GM18909 (cell line): Measurements from ENCODE around the gene MAP2K5.
A peak's percentile ranks its signal among the peaks of the same experiment; 100 is the strongest.

Experiments
- ATAC-seq: cut with Tn5 transposase; IDR thresholded peaks from one replicate; pipeline ENCODE4 v1.9.1; 2021; ENCODE audit warnings: mild to moderate bottlenecking; ENCODE audit not compliant: unreplicated experiment, poor library complexity

MAP2K5 gene

GRCh38 chr15:67775250-67775649 is 232.7 kb downstream of the MAP2K5 start:
- ATAC-seq: no peak

- no peak for ATAC-seq
These were observed 233.5 kb downstream of the MAP2K5 start for GRCh38 chr15:67775998-67776397.

GRCh38 chr15:67776600-67776999 is 234.1 kb downstream of the MAP2K5 start:
- ATAC-seq: no peak

- ATAC-seq: no peak
These were observed 234.6 kb downstream of the MAP2K5 start for GRCh38 chr15:67777071-67777470.

- ATAC-seq: no peak
These were observed 235.3 kb downstream of the MAP2K5 start for GRCh38 chr15:67777773-67778172.

GRCh38 chr15:67778968-67779548 is 236.6 kb downstream of the MAP2K5 start:
- no peak for ATAC-seq

GRCh38 chr15:67779549-67780111 is 237.1 kb downstream of the MAP2K5 start:
- no peak for ATAC-seq

- ATAC-seq: no peak
These were observed 238.6 kb downstream of the MAP2K5 start for GRCh38 chr15:67781061-67781460.

GRCh38 chr15:67781907-67782690 is 239.6 kb downstream of the MAP2K5 start:
- no peak for ATAC-seq

GRCh38 chr15:67782691-67782991 is 240.1 kb downstream of the MAP2K5 start:
- ATAC-seq: no peak

GRCh38 chr15:67783303-67783702 is 240.8 kb downstream of the MAP2K5 start:
- ATAC-seq: peak; percentile 52

GRCh38 chr15:67784090-67784781 is 241.7 kb downstream of the MAP2K5 start:
- peak; percentile 85 for ATAC-seq

- peak; percentile 6 for ATAC-seq
These were observed 242.4 kb downstream of the MAP2K5 start for GRCh38 chr15:67784856-67785430.

GRCh38 chr15:67785431-67785830 is 242.9 kb downstream of the MAP2K5 start:
- no peak for ATAC-seq

- ATAC-seq: no peak
These were observed 244.1 kb downstream of the MAP2K5 start for GRCh38 chr15:67786646-67787045.

GRCh38 chr15:67788986-67789385 is 246.5 kb downstream of the MAP2K5 start:
- no peak for ATAC-seq

- ATAC-seq: no peak
These were observed 248.3 kb downstream of the MAP2K5 start for GRCh38 chr15:67790610-67791319.

GRCh38 chr15:67792250-67792942 is 249.9 kb downstream of the MAP2K5 start:
- ATAC-seq: no peak

- ATAC-seq: no peak
These were observed 252.5 kb downstream of the MAP2K5 start for GRCh38 chr15:67794832-67795574.
